ENCODE measurements around the gene NUDT14. TPM values are rescaled to one million over a fixed set of nuclear protein-coding genes. Genes with fewer than 3 reads are reported as not detected.

NUDT14 gene
- total and polyA plus RNA-seq, 2 experiments from 2014 or later: 14.8 to 38.4 TPM

GRCh38 chr14:105172476-105172875 is 8.6 kb downstream of the NUDT14 start:
- Mint-ChIP-seq H3K27me3 (ENCODE audit: insufficient read depth, low read depth, poor library complexity) (peaks cover 11% of the 10 kb centered on the region), H3K4me1 (no peaks in the 10 kb centered on the region), H3K9me3 (no peaks in the 10 kb centered on the region), H3K4me3 (no peak overlapping the region), H3K36me3 (ENCODE audit: low read depth) (no peaks in the 10 kb centered on the region), H3K27ac (no peak overlapping the region)
- no peak overlapping the region for H3K27ac ChIP-seq (ENCODE audit: low read depth)
- H3K79me2 ChIP-seq (replicated peaks; ENCODE audit: insufficient read depth): no peaks in the 10 kb centered on the region
- DNase-seq (ENCODE audit: low spot score) (no peak), ATAC-seq (no peak)
- no peak overlapping the region for H3K4me3 ChIP-seq
- TF ChIP-seq POLR2AphosphoS5 (IDR thresholded peaks at IDR 0.05; ENCODE audit: low read depth) (no peak), REST (IDR thresholded peaks at IDR 0.05; ENCODE audit: unreplicated experiment) (no peak), ZNF114 (CRISPR knock-in tag; IDR thresholded peaks at IDR 0.05) (no peak), NANOG (IDR thresholded peaks at IDR 0.05; ENCODE audit: borderline replicate concordance) (no peak), EZH2phosphoT487 (IDR thresholded peaks at IDR 0.05; ENCODE audit: unreplicated experiment) (no peak), CREB1 (CRISPR knock-in tag; IDR thresholded peaks at IDR 0.05; ENCODE audit: low read depth) (no peak), ETS1 (IDR thresholded peaks at IDR 0.05) (no peak), JUNB (IDR thresholded peaks at IDR 0.05; ENCODE audit: unreplicated experiment) (no peak), STAT1 (IDR thresholded peaks at IDR 0.05; ENCODE audit: unreplicated experiment) (no peak), CTCF (conservative IDR thresholded peaks at IDR 0.05; ENCODE audit: low read depth in 2 of 2) (no peak), ZNF331 (CRISPR knock-in tag; IDR thresholded peaks at IDR 0.05; ENCODE audit: low read depth) (no peak), ZNF462 (CRISPR knock-in tag; IDR thresholded peaks at IDR 0.05) (no peak), EZH2 (IDR thresholded peaks at IDR 0.05; ENCODE audit: low read depth, unreplicated experiment) (no peak)
- no peak overlapping the region for H2AFZ ChIP-seq
- H3F3A ChIP-seq (replicated peaks; ENCODE audit: low read depth): no peaks in the 10 kb centered on the region
- H3K9me2 ChIP-seq (ENCODE audit: insufficient read depth): no peaks in the 10 kb centered on the region
- H4K20me1 ChIP-seq (replicated peaks; ENCODE audit: insufficient read depth): no peaks in the 10 kb centered on the region; the same call in 1 of the 2 replicates
- H3K27me3 ChIP-seq (ENCODE audit: insufficient read depth): peaks cover 11% of the 10 kb centered on the region; the same call in 1 of the 2 replicates
- no peak overlapping the region for H3K4me2 ChIP-seq
- H3K4me1 ChIP-seq (ENCODE audit: insufficient read depth): no peaks in the 10 kb centered on the region
- no peaks in the 10 kb centered on the region for H3K36me3 ChIP-seq (ENCODE audit: insufficient read depth)
